HG02798 (cell line): ENCODE data around the gene KIF1A.
"Not testable (repeated sequence)": the region's sequence is repeated elsewhere in the genome, so short reads cannot be mapped to it uniquely, and the experiment has no call there.

ENCODE experiments used
- ATAC-seq: cut with Tn5 transposase; IDR thresholded peaks from one replicate; pipeline ENCODE4 v1.9.1; 2021; ENCODE audit warnings: mild to moderate bottlenecking; ENCODE audit not compliant: unreplicated experiment, poor library complexity

KIF1A gene

GRCh38 chr2:240789501-240790369 is 30.3 kb downstream of the KIF1A start:
- ATAC-seq = no peak

GRCh38 chr2:240789051-240789453 is 31.0 kb downstream of the KIF1A start:
- ATAC-seq = no peak

GRCh38 chr2:240788482-240788881 is 31.5 kb downstream of the KIF1A start:
- no peak for ATAC-seq

GRCh38 chr2:240787521-240788472 is 32.2 kb downstream of the KIF1A start:
- ATAC-seq = no peak

- ATAC-seq = no peak
These were observed 33.1 kb downstream of the KIF1A start for GRCh38 chr2:240786871-240787311.

- ATAC-seq = no peak
These were observed 33.6 kb downstream of the KIF1A start for GRCh38 chr2:240786355-240786841.

- ATAC-seq = no peak
These were observed 34.3 kb downstream of the KIF1A start for GRCh38 chr2:240785424-240786335.

- no peak for ATAC-seq
These were observed 35.2 kb downstream of the KIF1A start for GRCh38 chr2:240784629-240785423.

- ATAC-seq = no peak
These were observed 36.0 kb downstream of the KIF1A start for GRCh38 chr2:240783819-240784621.

GRCh38 chr2:240782886-240783818 is 36.9 kb downstream of the KIF1A start:
- no peak for ATAC-seq

GRCh38 chr2:240782221-240782885 is 37.7 kb downstream of the KIF1A start:
- no peak for ATAC-seq

GRCh38 chr2:240781471-240782220 is 38.4 kb downstream of the KIF1A start:
- ATAC-seq = no peak

- ATAC-seq = no peak
These were observed 39.9 kb downstream of the KIF1A start for GRCh38 chr2:240780023-240780700.

GRCh38 chr2:240779250-240779832 is 40.7 kb downstream of the KIF1A start:
- not testable (repeated sequence) for ATAC-seq

GRCh38 chr2:240778426-240778825 is 41.6 kb downstream of the KIF1A start:
- ATAC-seq = no peak
